ENCODE results near the gene THRA.

Gene THRA

DNA sequence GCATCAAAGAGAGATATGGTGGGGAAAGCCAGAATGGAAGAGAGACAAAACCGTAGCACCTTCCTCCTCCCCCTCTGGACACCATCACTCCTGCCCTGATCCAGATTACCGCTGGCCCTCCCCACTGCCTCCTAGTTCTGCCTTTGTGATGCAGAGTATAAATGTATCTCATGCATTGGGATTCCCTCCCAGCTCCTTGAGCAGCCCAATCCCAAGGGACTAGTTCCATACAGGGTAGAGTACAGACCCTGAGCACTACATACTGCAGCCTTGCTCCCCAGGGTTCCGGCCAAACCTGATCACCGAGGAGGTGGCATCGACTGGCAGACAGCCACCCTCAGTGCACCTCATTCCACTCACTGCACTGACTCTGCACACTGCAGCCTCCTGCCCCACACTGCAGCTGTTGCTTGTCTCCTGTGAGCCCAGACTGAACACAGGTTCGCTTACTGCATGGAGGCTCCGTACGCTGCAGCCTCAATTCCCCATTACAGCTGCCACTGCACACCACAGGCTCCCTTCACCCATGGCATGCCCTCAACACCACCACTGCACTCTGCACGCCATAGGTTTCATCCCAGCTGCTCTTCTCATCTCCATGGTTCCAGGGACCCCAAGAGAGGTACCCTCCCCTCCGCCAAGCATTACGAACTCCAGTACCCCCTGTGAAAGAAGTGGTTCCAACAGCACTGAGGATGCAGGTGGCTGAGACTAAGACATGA is 1.7 kb upstream of the THRA start:
- TF ChIP-seq, protein P1, sequence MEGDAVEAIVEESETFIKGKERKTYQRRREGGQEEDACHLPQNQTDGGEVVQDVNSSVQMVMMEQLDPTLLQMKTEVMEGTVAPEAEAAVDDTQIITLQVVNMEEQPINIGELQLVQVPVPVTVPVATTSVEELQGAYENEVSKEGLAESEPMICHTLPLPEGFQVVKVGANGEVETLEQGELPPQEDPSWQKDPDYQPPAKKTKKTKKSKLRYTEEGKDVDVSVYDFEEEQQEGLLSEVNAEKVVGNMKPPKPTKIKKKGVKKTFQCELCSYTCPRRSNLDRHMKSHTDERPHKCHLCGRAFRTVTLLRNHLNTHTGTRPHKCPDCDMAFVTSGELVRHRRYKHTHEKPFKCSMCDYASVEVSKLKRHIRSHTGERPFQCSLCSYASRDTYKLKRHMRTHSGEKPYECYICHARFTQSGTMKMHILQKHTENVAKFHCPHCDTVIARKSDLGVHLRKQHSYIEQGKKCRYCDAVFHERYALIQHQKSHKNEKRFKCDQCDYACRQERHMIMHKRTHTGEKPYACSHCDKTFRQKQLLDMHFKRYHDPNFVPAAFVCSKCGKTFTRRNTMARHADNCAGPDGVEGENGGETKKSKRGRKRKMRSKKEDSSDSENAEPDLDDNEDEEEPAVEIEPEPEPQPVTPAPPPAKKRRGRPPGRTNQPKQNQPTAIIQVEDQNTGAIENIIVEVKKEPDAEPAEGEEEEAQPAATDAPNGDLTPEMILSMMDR (IDR thresholded peaks at IDR 0.05; ENCODE audit: control insufficient read depth, extremely low read depth, insufficient read depth) = no peak
- no peak for DNase-seq (ENCODE audit: low read depth)
- no peak overlapping the region for H3K4me3 ChIP-seq (ENCODE audit: low read depth, low read length)

DNA sequence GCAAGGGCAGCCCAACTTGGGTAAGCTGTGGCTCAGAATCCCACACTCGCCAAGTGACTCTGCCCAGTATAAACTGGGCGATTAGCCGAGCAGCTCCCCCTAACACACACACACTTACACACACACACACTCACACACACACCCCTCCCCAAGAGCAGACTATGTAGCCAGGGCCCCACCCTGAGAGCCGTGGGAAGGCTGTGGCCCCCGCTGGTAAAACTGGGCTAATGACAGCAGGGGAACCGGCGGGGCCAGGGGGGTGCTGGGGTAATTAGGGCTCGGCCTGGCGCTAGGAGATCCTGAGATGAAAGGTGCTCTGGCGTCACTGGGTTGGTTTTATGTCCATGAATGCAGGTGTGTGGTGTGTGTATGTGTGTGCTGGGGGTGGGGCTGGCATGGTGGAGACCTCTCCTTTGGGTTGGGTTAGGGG is 1.1 kb upstream of the THRA start:
- DNase-seq (ENCODE audit: low read depth) = no peak
- TF ChIP-seq, protein P1 (IDR thresholded peaks at IDR 0.05; ENCODE audit: control insufficient read depth, extremely low read depth, insufficient read depth) = no peak
- no peak overlapping the region for H3K4me3 ChIP-seq (ENCODE audit: low read depth, low read length)

DNA sequence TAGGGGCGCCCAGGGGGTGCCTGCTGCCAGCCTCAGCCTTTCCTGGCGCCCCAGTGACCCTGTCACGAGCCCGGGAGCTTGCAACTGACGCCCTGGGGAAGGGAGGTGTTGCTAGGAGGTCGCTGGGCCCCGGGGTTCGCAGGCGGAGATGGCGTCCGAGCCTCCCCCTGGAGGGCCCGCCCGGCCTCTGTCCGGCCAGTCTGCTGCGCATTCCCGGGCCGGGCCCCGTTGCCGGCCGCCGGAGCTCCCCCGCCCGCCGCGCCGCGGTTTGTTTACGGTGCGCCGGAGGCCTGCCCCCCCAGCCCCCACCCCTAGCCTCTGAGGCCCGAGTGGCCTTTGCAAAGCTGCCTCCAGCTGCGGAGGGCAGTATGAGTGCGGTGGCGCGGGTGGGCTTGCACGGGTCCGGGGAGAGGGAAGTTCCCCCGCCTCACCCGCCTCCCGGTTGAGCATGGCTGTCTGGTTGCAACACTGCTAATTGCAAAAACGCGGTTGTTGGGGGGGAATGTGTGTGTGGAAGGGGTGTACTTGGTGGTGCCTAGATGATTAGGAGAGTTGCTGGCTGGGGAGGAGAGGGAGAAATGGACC is 514 bp downstream of the THRA start:
- peak overlapping the region; percentile 91 for H3K4me3 ChIP-seq (ENCODE audit: low read depth, low read length)
- TF ChIP-seq, protein P1 (IDR thresholded peaks at IDR 0.05; ENCODE audit: control insufficient read depth, extremely low read depth, insufficient read depth) = no peak
- DNase-seq (ENCODE audit: low read depth) = no peak

- TF ChIP-seq, protein P1 (IDR thresholded peaks at IDR 0.05; ENCODE audit: control insufficient read depth, extremely low read depth, insufficient read depth) = no peak
- no peak for DNase-seq (ENCODE audit: low read depth)
- peak overlapping the region; percentile 91 for H3K4me3 ChIP-seq (ENCODE audit: low read depth, low read length)
These were observed 1.3 kb downstream of the THRA start for GRCh38 chr17:40063901-40064531.

DNA sequence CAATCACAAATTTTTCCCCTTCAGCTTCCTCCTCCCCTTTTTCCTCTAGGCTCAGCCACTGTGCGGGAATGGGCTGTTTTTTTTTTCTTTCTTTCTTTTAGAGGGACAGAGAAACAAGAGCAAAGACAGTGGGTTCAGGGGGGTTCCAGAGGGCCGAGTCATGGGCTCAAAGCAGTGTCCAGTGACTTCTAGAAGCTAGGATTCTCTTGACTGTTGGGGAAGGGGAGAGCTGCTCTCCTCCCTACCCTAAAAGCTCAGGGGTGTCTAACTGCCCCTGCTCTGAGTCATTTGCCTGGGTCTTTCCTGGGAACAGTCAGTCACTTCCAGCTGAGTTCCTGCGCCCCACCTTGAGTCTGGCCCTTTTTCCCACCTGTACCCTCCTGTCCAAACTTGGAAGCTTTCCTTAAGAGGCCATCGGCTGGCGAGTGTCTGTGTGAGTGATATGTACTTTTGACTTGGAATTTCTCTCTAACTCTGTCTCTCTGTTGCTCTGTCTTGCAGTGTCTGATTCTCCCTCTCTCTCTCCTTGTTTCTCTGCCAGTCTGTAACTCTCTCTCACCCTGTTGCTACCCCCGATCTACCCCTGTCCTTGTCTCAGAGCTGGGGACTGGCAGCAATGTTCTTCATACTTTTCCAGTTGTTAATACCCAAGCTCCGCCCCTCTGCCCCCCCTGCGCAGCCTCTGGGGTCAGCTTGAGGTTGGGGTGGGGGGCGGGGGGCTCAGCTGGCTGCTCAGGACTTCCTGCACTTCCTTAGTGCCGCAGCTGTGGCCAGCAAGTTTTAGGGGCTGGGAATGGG is 2.4 kb downstream of the THRA start:
- no peak for DNase-seq (ENCODE audit: low read depth)
- TF ChIP-seq, protein P1 (IDR thresholded peaks at IDR 0.05; ENCODE audit: control insufficient read depth, extremely low read depth, insufficient read depth) = no peak
- no peak overlapping the region for H3K4me3 ChIP-seq (ENCODE audit: low read depth, low read length)

GRCh38 chr17:40065769-40066510 is 3.2 kb downstream of the THRA start:
- TF ChIP-seq, protein P1 (IDR thresholded peaks at IDR 0.05; ENCODE audit: control insufficient read depth, extremely low read depth, insufficient read depth) = no peak
- no peak overlapping the region for H3K4me3 ChIP-seq (ENCODE audit: low read depth, low read length)
- no peak for DNase-seq (ENCODE audit: low read depth)

Measured in LNCaP clone FGC (cell line).